CD4-positive, alpha-beta T cell (primary cell): ENCODE measurements around the gene LIMCH1. TPM values are rescaled to one million over a fixed set of nuclear protein-coding genes. Genes with fewer than 3 reads are reported as not detected.

ENCODE experiments used
- ATAC-seq: fragments of 200-7000 bp; cut with Tn5 transposase; one replicate; pipeline ENCODE4 v1.10.0; 2022; ENCODE audit warnings: mild to moderate bottlenecking; ENCODE audit not compliant: poor library complexity
- CTCF ChIA-PET: fragments of 350-600 bp; sonication (Branson Sonifier 250); formaldehyde crosslinking; loops from one replicate; lab custom pipeline; 2021; ENCODE audit warnings: antibody characterized with exemption, inconsistent platforms; lab: Charles Lee
- POLR2A ChIA-PET: fragments of 350-600 bp; sonication (Branson Sonifier 250); formaldehyde crosslinking; loops from one replicate; lab custom pipeline; 2021; ENCODE audit warnings: antibody characterized with exemption, inconsistent platforms; lab: Charles Lee
- DNase-seq, 14 experiments: peaks; one replicate each; pipeline ENCODE4 v3.0.0-alpha.2; 2013 to 2020; ENCODE audit warnings: mixed read lengths in 2 of 14
- H3K27ac ChIP-seq, 2 donors: one replicate each; pipeline versions ENCODE4 v1.5.1 to v1.7.0; 2013; ENCODE audit warnings: low read length in 2 of 2, low read depth in 1 of 2, mild to moderate bottlenecking in 1 of 2
- H3K27me3 ChIP-seq, 2 experiments: 1 replicate in 1 of 2; 2 replicates in 1 of 2; pipeline versions ENCODE4 v1.6.1 to v1.7.0; 2013; ENCODE audit warnings: low read length in 2 of 2, control low read depth in 1 of 2, mild to moderate bottlenecking in 1 of 2, moderate library complexity in 1 of 2; ENCODE audit not compliant: insufficient read depth in 2 of 2, control insufficient read depth in 1 of 2
- H3K36me3 ChIP-seq: one replicate; pipeline ENCODE4 v1.6.1; 2013; ENCODE audit warnings: low read length, control low read depth; ENCODE audit not compliant: insufficient read depth
- H3K4me1 ChIP-seq: one replicate; pipeline ENCODE4 v1.6.1; 2013; ENCODE audit warnings: low read length, control low read depth; ENCODE audit not compliant: insufficient read depth
- H3K4me3 ChIP-seq: one replicate; pipeline ENCODE4 v1.5.1; 2013; ENCODE audit warnings: mild to moderate bottlenecking, low read length, moderate library complexity
- H3K9me3 ChIP-seq, 2 experiments: 1 replicate in 1 of 2; 2 replicates in 1 of 2; pipeline versions ENCODE4 v1.6.1 to v1.7.0; 2013; ENCODE audit warnings: low read length in 2 of 2, mild to moderate bottlenecking in 2 of 2, control low read depth in 1 of 2, moderate library complexity in 1 of 2; ENCODE audit not compliant: control insufficient read depth in 1 of 2, insufficient read depth in 1 of 2
- H3K27ac Mint-ChIP-seq: one replicate; pipeline ENCODE4 v1.8.0; 2020; ENCODE audit warnings: mixed read lengths
- H3K27me3 Mint-ChIP-seq: one replicate; pipeline ENCODE4 v1.8.0; 2021; ENCODE audit warnings: mixed read lengths
- H3K36me3 Mint-ChIP-seq: one replicate; pipeline ENCODE4 v1.8.0; 2021; ENCODE audit warnings: low read depth, mixed read lengths
- H3K4me1 Mint-ChIP-seq: one replicate; pipeline ENCODE4 v1.8.0; 2021; ENCODE audit warnings: low read depth, mixed read lengths
- H3K4me3 Mint-ChIP-seq: one replicate; pipeline ENCODE4 v1.8.0; 2020; ENCODE audit warnings: mild to moderate bottlenecking, mixed read lengths
- H3K9me3 Mint-ChIP-seq: one replicate; pipeline ENCODE4 v1.8.0; 2020; ENCODE audit warnings: mixed read lengths
- intact Hi-C, 2 experiments: fragments of 100-400 bp; cut with DNase I in 1 of 2; cut with micrococcal nuclease in 1 of 2; formaldehyde crosslinking; loops; one replicate each; pipeline versions ENCODE4 v1.15.1 to v1.9.0; 2023 to 2025; cut with DNase I, micrococcal nuclease
- total RNA-seq, 174 experiments: library from RNA in 2 of 174; stranded (reverse) in 2 of 174; gene quantifications; one replicate each; pipeline ENCODE4 v1.2.3 and lab custom pipeline; 2021 to 2026
- TF ChIP-seq, protein P1 (sequence below): fragments of 200-600 bp; IDR thresholded peaks from one replicate; pipeline ENCODE4 v1.8.0; 2022; ENCODE audit warnings: antibody characterized with exemption, mild to moderate bottlenecking

The LIMCH1 gene
- total RNA-seq, 2 experiments from 2014 or later = not detected

DNA sequence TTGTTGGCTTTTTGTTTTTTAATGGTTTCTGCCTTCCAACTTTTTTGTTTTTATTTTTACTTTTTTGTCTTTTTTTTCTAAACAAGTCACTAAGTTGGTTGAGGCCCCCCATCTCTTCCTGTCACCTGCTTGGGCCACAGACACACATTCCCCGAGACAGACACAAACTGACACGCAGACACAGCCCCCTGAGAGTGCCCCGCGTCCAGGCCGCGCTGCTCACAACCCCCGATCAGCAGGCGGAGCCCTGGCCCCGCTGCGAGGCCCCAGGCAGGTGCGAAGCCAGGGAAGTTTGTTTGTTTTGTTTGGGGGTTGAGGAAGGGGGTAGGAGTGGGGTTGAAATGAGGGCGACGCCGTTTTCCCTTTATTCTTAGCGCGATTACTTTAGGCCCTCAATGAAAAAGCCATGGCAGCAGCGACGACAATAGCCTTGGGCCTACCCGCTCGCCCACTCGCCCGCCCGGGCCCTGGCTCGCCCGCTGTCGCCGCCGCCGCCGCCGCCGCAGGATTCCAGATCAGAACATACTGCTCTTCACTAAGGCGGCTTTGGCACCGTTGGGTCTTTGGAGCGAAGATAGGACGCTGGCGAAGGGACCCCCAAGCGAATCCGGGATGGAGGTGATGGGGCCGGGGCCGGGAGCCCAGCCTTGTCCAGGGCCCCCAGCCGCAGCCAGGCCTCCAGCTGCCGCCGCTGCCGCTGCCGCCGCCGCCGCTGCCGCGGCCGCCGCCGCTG, 207.5 kb downstream of the LIMCH1 start:
- ATAC-seq (no peak), DNase-seq (no peak)
- no peaks in the 10 kb centered on the region for H3K9me3 Mint-ChIP-seq
- POLR2A ChIA-PET = no interaction called here
- peaks cover 7 to 33% of the 10 kb centered on the region in 2 experiments for H3K9me3 ChIP-seq
- peaks cover 57 to 75% of the 10 kb centered on the region in 2 experiments for H3K27me3 ChIP-seq
- CTCF ChIA-PET = no interaction called here
- peaks cover 6% of the 10 kb centered on the region for H3K4me1 Mint-ChIP-seq
- intact Hi-C loops = no loop called here
- H3K4me3 Mint-ChIP-seq = no peak overlapping the region
- no peak overlapping the region for H3K4me3 ChIP-seq
- H3K27ac ChIP-seq = no peak overlapping the region
- H3K36me3 ChIP-seq = no peaks in the 10 kb centered on the region
- peaks cover 79% of the 10 kb centered on the region for H3K27me3 Mint-ChIP-seq
- TF ChIP-seq, protein P1, sequence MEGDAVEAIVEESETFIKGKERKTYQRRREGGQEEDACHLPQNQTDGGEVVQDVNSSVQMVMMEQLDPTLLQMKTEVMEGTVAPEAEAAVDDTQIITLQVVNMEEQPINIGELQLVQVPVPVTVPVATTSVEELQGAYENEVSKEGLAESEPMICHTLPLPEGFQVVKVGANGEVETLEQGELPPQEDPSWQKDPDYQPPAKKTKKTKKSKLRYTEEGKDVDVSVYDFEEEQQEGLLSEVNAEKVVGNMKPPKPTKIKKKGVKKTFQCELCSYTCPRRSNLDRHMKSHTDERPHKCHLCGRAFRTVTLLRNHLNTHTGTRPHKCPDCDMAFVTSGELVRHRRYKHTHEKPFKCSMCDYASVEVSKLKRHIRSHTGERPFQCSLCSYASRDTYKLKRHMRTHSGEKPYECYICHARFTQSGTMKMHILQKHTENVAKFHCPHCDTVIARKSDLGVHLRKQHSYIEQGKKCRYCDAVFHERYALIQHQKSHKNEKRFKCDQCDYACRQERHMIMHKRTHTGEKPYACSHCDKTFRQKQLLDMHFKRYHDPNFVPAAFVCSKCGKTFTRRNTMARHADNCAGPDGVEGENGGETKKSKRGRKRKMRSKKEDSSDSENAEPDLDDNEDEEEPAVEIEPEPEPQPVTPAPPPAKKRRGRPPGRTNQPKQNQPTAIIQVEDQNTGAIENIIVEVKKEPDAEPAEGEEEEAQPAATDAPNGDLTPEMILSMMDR = no peak
- H3K27ac Mint-ChIP-seq = no peak overlapping the region
- no peaks in the 10 kb centered on the region for H3K36me3 Mint-ChIP-seq
- no peaks in the 10 kb centered on the region for H3K4me1 ChIP-seq

DNA sequence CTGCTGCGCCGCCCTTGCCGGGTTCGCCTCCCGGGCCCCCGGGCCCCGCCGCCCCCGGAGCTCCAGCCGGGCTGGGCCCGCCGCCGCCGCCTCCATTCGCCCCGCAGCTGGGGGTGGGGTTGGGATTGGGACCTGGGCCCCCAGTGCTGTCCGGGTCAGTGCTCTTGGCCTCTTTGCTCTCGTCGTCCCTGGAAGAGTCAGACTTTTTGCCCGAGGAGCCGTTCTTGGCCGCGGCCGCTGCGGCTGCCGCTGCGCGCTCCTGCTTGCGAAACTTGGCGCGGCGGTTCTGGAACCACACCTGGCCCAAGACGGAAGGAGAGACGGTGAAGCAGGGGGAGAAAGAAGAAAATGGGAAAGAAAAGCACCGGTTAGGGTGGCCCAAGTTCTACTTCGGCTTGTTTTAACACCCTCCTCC, 208.1 kb downstream of the LIMCH1 start:
- no peaks in the 10 kb centered on the region for H3K36me3 ChIP-seq
- ChIA-PET CTCF (no interaction called here), POLR2A (no interaction called here)
- TF ChIP-seq, protein P1 = no peak
- no peaks in the 10 kb centered on the region for H3K4me1 ChIP-seq
- DNase-seq (no peak), ATAC-seq (no peak)
- intact Hi-C loops = no loop called here
- H3K36me3 Mint-ChIP-seq = no peaks in the 10 kb centered on the region
- H3K9me3 ChIP-seq = peaks cover 7 to 37% of the 10 kb centered on the region in 2 experiments
- H3K27me3 ChIP-seq = peaks cover 63 to 80% of the 10 kb centered on the region in 2 experiments
- no peak overlapping the region for H3K27ac Mint-ChIP-seq
- no peak overlapping the region for H3K4me3 ChIP-seq
- no peak overlapping the region for H3K27ac ChIP-seq
- H3K27me3 Mint-ChIP-seq = peaks cover 80% of the 10 kb centered on the region
- H3K4me3 Mint-ChIP-seq = no peak overlapping the region
- no peaks in the 10 kb centered on the region for H3K9me3 Mint-ChIP-seq
- H3K4me1 Mint-ChIP-seq = peaks cover 6% of the 10 kb centered on the region

DNA sequence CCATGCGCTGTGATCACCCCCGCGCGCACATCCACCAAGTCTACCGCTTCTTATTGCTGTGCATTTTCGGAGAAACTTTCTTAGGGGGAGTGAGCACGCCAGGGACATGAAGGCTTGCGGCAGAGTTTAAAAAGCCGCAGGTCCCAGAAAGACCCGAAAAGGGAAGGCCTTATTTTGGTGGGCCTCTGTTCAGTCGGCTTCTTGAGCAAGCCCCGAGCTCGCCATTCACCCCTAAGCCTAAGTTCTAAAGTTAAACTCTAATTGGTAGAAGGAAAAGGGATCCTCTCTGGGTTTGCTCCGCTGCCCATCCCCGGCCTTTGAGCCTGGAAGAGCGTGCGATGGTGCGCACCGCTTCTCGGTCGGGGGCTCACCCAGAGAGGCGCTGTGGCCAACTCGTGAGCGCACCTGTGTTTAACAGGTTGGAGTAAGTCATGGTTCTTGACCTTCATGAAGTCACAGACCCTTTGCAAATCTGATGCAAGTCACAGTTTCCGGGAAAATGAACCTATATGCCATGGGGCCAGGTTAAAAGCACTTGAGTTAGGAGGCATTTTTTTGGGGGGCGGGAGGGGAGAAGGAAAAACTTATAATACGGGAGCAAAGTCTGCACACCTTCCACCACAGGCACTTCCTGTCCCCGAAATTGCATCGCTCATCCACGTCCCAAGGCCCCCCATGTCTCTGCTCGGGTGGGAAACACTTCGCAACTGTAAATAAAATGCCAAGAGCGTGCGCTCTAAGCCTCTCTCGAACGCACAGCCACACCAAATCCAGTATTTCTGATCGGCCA, 208.7 kb downstream of the LIMCH1 start:
- TF ChIP-seq, protein P1 = no peak
- H3K9me3 ChIP-seq = peaks cover 7 to 43% of the 10 kb centered on the region in 2 experiments
- no peak for DNase-seq
- intact Hi-C loops = no loop called here
- H3K4me3 ChIP-seq = no peak overlapping the region
- Mint-ChIP-seq H3K27ac (no peak overlapping the region), H3K9me3 (no peaks in the 10 kb centered on the region), H3K27me3 (peaks cover 83% of the 10 kb centered on the region), H3K36me3 (no peaks in the 10 kb centered on the region), H3K4me3 (no peak overlapping the region), H3K4me1 (peaks cover 6% of the 10 kb centered on the region)
- H3K4me1 ChIP-seq = no peaks in the 10 kb centered on the region
- CTCF ChIA-PET = no interaction called here
- no peak overlapping the region for H3K27ac ChIP-seq
- H3K36me3 ChIP-seq = no peaks in the 10 kb centered on the region
- no peak for ATAC-seq
- POLR2A ChIA-PET = no interaction called here
- H3K27me3 ChIP-seq = peaks cover 66 to 86% of the 10 kb centered on the region in 2 experiments
